HG02610 (cell line): ENCODE results near the gene HES5.
A peak's percentile ranks its signal among the peaks of the same experiment; 100 is the strongest.

Experiments
- ATAC-seq: cut with Tn5 transposase; IDR thresholded peaks from one replicate; pipeline ENCODE4 v1.9.1; 2021; ENCODE audit warnings: mild to moderate bottlenecking, moderate library complexity; ENCODE audit not compliant: unreplicated experiment

The HES5 gene

DNA sequence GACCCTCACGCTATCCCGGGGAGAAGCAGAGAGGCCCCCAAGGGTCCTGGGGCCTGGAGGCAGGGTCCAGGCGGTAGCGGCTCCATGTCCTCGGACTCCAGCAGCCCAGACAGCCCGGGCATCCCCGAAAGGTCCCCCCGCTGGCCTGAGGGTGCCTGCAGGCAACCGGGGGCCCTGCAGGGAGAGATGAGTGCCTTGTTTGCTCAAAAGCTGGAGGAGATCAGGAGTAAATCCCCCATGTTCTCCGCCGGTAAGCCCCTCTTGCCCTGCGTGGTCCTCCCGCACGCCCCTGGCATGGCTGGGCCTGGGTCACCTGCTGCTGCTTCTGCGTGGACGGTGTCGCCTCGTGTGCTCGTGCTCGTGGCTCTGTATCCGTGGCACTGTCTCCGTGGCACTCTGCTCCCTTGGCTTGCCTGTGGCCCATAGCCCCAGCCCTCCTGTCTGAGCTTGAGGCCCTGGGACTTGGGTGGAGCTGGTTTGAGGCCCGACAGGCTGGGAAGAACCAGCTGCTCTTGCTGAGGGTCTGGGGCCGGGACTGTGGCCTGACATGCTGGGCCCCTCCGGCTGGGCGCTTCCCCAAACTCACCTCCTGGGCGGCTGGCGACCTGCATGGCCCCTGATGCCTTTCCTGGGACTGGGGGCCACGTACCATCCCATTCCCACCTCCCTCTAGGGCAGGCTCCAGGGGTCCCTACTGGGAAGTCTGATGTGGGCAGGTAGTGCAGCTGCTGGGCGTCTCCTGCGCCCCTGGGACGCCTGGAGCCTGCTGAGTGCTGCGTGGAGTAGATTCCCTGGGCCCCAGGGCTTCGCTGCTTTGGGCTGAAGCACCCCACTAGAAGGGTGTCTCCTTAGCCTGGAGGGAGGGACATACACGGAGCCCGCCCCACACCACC, 27.2 kb downstream of the HES5 start:
- ATAC-seq, result no peak

DNA sequence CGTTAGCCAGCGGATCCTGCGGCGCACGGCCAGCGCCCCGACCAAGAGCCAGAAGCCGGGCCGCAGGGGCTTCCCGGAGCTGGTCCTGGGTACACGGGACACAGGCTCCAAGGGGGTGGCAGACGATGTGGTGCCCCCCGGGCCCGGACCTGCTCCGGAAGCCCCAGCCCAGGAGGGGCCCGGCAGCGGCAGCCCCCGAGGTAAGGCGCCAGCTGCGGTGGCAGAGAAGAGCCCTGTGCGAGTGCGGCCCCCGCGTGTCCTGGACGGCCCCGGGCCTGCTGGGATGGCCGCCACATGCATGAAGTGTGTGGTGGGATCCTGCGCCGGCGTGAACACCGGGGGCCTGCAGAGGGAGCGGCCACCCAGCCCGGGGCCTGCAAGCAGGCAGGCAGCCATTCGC, 27.9 kb downstream of the HES5 start:
- no peak for ATAC-seq

DNA sequence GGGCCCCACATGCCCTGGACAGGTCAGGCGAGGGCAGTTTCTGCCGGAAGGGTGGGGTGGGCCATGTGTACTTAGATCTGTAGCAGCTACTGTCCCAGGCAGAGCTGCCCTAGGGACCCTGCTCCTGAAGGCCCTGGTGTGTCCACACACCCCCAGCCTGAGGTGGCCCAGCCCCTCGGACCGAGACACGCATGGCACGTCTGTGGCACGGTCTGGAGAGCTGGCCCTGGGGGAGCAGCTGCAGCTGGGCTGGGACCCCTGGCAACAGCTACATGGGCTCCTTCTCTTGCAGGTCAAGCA, 28.3 kb downstream of the HES5 start:
- no peak for ATAC-seq

DNA sequence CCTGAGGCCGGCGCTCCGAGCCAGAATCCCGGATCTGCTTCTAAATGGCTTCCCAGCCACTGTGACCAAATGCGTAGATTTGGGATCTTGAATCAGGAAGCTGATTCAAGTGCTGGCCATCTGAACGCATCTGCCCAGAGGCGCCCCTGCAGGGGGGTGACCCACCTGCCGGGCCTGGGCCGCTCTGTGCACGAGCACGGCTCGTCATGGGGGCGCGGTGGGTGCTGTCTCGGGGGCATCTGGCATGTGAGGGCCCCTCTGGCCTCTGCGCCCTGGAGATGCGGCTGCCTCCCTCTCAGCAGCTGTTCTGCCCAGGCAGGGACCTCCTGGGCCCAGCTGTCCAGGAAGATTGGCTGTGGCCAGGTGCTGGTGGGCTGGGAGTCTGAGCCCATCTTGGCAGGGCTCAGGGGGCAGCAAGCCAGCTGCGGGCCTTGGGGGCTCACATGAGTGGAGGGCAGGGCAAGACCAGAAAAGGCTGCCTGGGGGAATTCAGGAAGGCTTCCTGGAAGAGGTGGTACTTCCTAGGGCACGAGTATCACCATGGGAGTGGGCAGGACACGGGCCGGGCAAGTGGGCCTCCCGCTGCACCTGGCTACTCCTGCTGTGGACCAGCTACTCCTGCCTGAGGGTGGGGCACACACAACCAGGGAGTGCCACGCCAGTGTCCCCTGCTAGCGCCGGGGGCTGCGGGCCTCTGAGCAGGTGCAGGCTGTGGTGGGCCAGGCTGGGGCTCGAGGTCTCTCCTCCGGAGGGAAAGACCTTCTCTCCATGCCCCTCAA, 28.8 kb downstream of the HES5 start:
- no peak for ATAC-seq

DNA sequence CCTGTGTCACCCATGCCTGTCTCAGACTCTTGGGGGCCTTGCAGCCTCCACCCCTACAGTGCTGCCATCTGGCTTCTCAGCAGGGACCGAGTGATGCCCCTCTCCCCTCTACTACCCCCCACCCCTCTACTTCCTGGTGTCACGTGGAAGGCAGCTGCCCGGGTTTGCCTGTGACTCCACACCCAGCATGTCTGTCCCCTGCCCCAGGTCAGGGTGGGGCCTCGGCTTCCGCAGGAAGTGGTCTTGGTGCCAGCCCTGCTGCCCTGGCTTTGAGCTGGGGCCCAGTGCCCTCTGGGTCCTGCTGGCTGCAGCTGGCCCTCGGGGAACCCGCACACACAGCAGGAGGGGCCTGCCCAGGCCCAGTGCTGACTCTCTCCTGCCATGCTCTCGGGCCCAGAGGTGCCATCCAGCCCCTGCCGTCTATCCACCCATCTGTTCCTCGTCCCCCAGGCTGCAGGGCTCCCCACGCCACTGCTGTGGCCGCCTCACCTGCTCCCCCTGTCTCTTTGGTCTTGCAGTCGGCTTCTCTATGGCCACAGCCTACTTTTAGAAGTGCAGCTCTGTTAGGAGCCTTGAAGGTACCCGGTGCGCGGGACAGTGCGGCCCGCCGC, 30.0 kb downstream of the HES5 start:
- no peak for ATAC-seq

DNA sequence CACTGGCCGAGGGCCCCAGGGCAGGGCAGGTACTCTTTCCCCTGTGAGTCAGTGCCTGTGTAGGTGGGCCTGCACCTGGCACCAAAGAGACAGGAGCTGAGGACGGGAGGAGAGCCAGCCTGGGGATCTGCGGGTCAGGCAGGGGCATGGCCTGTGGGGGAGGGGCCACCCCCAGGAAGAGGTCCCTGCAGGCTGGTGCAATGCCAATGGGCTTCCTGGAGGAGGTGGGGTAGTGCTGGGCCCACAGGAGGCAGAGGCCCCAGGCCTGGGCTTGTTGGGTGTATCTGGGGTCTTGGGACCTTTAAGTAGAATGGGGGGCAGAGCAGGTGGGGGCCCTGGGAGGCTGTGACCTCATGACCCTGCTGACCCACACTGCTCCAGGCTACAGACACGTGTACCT, 30.8 kb downstream of the HES5 start:
- no peak for ATAC-seq

DNA sequence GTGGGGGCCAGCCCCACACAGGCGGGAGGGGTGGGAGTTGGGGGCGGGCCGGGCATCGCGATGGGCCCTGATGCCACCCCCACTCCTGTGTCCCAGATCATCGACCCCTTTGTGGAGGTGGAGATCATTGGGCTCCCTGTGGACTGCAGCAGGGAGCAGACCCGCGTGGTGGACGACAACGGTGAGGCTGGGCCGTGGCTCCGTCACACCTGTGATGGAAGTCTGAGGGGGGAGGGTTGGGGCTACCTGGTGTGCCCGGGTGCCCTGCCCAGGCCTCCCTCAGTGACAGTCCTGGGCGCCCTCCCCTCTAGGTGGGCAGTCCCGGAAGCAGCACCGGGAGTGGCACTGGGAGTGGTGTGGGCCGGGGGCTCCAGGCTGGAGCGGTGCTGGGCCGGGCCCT, 31.4 kb downstream of the HES5 start:
- no peak for ATAC-seq

DNA sequence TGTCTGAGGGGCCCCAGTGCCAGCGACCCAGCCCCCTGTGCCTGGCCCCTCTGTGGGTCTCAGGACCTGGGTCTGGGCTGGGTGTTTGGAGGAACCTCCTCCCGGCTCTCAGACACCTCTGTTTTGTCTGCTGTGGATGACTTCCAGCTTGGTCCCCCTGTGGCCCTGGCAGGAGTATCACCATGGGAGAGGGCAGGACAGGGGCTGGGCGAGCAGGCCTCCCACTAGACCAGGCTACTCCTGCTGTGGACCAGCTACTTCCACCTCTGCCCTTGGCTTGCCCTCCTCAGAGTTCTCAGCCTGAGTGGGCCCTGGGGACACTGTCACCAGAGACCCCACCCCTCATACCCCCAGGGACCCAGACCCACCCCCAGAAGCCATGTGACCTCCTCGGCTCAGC, 32.2 kb downstream of the HES5 start:
- no peak for ATAC-seq

DNA sequence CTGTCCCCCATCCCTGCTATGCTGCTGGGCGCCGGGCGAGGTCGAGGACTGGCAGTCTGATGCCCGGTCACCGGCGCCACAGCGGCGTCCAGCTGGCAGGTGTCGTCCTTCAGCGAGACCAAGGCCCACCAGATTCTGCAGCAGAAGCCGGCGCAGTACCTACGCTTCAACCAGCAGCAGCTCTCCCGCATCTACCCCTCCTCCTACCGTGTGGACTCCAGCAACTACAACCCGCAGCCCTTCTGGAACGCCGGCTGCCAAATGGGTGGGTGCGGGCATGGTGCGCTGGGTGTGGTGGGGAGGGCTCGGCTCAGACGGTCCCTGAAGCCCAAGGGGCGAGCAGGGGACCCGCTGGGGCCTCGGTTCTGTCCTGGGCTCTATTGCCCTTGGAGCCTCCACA, 33.3 kb downstream of the HES5 start:
- no peak for ATAC-seq

DNA sequence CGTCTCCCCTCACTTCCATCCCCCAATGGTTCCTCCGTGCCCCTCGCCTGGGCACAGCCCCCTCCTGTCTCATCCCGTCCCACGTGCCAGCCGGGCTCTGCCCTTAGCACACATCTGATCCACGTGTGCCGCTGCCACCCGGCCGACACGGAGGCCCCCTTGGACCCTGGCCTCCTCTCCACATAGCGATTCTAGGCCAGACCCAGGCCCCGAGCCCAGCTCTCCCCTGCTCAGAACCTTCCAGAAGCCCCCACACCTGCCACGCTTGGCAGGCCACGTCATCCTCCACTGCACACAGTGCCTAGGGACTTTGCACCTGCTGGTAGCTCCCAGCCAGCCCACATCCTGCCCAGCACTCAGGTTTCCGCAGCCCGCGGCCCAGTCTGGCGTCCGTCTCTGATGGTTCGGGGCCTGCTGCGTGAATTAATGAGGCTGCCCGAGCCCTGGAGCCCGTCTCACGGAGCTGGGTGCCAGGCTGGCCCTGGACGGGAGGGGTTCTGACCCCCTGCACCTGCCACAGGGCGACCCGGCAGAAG, 33.9 kb downstream of the HES5 start:
- ATAC-seq, result peak; percentile 51

DNA sequence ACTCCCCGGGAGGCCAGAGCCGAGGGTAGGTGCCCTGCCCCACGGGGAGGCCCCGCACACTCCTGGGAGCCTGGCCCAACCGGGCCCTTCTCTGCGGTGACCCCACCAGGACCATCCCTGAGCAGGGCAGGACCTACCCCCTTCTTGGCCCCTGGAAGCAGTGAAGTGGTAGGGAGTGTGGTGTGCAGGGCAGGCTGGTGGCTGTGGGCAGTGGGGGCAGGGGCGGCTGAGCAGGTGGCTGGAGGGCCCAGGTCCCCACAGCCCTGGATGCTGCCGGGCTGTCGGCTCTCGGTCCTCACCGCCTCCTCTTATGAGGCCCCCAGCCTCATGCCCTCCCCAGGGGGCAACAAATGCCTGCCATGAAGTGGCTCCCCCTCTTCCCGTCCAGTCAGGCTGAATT, 34.5 kb downstream of the HES5 start:
- ATAC-seq, result no peak

DNA sequence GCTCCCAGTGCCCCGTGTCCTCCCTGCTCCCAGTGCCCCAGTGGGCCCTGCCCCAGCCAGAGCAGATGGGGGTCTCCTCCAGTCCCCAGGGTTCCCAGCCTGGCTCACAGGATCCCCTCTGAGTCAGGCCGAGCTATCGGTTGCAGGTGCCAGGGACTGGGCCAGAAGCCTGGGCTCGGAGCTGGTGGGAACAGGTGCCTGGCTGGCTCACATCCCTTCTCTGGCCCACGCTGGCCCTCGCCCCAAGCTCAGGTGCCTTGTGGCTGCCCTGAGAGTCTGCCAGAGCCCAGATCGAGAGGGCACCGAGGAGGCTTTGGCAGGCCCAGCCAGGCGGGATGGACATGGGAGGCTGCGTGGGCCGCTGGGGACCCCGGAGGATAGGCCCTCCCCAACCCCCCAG, 35.0 kb downstream of the HES5 start:
- ATAC-seq, result no peak

DNA sequence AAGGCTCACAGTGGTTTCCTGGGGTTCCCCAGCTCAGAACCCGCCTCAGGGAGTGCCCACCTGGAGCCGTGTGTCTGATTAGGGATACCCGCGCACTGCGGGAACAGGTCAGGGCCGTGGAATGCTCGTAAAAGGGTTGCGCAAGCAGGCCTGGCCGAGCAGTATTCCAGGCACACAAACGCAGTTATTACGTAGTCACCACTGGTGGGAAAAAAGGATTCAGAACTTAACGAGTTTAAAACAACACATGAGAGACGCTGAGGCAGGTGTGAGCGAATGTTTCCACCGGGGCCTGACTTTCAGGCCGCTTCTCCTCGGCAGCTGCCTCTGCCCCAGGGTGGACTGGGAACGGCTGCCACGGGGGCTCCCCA, 35.8 kb downstream of the HES5 start:
- ATAC-seq, result no peak

DNA sequence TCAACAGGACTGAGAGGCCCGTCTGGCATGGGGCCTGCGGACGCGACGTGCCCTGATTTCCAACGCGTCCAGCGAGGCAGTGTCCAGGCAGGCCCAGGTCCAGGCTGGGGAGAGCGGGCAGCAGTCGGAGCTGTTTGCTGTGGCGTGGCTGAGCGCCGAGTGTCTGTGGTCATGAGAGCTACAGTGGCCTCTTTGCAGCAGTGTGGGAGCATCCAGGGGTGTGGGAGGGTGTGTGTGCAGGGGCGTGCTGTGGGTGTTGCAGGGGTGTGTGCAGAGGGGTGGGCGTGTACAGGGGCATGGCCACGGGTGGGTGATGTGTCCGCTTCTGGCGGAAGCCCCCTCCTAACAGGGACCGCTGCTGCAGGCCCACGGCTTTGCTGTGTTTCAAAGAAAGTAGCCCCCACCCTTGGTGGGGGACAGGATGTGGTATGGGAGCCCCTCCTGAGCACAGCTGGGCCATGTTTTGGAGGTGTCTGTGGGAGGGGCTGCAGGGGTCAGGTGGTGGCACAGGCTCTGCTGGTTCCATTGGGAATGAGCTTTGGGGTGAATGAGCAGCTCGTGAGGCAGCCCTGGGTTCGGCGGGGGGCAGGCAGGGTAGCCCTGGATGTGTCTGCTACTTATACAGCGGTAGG, 36.3 kb downstream of the HES5 start:
- ATAC-seq, result no peak

DNA sequence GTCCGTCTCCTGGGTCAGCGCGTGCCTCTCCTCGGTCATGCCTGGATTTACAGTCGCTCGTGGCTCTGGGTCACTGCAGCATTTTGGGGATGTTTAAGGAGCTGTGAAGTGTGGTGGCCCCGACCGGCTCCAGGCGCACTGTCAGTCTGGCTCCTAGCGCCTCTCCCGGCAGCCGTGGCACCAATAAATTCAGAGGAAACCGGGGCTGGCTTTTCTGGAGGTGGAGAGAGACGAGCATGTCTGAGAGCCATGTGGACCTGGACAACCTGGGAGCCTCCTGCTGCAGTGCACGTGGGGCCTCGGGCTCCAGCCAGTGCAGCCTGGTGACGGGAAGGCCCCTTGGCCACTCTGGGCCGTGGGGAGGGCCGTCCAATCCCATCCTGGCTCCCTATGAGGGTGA, 36.8 kb downstream of the HES5 start:
- ATAC-seq, result no peak

DNA sequence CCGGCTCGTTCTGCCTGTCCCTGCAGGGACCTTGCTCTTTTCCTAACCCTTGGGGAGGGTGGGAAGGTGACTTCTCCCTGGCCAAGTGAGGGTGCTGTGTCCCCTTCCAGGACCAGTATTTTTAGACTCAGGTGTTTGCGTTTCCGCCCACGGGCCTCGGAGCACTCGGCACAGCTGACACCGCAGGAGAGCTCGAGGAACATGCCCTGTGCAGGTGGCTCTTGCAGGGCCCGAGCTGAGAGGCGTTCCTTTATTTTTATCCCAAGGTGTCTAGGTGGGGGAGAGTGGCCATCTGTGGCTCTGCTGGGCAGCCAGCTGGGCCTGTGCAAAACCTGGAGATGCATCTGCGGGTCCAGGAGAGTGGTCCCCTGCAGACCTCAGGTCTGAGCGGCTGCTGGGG, 38.0 kb downstream of the HES5 start:
- ATAC-seq, result no peak

DNA sequence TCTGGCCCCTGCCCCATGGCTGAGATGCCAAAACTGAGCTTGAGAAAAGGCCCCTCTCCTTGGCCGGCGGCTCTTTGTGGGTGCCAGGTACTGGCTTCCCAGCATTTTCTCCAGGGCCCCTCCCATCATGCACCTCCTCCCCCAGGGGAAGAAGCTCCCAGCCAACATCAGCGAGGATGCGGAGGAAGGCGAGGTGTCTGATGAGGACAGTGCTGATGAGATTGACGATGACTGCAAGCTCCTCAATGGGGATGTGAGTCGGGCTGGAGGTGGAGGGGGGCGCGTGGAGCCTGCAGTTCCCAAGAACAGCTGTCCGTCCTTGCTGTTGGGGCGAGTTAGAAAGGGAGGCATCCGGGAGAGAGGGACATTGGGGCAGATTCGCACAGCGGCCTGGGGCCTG, 40.4 kb downstream of the HES5 start:
- no peak for ATAC-seq

DNA sequence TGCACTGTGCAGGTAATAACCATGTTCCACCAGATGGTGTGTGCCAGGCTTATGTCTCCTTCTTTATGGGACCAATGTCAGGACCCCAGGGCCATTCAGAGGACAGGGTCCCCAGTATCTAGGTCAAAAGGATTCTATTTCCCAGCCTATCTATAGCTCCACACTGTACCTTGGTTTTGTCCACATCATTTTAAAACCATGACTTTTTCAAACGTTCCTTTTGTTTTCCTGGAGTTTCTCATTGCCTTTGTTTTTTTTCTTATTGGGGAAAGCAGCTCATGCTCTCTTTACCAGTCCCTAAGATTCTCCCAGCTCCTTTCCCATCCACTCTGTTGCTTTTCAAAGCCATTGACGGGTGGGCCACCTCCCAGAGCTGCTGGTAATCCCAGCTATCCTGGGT, 41.4 kb downstream of the HES5 start:
- ATAC-seq, result no peak

DNA sequence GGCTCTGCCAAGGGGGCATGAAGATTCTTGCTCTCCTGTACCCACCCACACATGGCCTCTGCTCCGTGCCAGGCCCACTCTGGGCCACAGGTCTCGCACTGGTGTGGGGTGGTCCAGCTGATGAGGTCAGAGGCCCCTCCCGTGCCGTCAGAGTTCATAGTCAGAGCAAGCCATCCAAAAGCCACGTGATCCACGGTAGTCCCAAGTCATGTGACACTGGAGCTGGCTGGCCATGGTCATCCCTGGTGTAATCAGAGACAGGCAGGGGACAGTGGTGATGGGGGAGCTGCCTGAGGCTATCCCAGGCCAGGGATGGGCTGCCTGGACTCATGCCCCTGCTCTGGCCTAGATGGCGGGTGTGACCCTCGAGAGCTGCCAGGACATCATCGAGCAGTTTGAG, 43.5 kb downstream of the HES5 start:
- no peak for ATAC-seq

DNA sequence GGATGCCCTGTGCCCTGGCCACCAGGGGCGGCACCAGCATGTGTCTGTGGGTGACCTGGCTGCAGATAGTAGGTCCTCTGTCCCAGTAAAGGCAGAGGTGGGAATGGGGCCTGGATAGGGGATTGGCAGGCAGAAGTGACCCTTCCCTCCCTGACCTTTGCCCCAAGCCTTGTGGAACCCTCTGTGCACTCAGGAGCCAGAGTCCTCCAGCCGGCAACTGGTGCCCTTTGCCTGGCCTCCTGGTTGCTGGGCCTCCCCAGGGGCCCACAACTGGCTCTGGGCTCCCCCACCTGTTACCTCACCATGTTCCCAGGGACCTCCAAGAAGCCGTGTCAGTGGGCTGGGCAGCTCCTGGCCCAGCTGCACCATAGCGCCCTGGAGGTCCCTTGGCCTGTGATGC, 44.0 kb downstream of the HES5 start:
- no peak for ATAC-seq

DNA sequence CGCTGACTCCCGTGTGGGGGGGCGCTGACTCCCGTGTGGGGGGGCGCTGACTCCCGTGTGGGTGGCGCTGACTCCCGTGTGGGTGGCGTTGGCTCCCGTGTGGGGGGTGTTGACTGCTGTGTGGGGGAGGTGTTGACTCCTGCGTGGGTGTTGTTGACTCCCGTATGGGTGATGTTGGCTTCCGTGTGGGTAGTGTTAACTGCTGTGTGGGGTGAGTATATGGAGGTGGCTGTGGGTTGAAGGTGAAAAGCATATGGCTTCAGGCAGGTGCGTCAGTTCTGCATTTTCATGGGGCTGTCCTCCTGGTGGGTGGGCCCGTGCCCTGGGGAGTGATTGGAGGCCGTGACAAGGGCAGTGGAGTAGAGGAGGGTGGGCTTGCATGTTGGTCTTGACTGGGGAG, 46.1 kb downstream of the HES5 start:
- ATAC-seq, result no peak
